Motor neuron (in vitro differentiated cells): Measurements from ENCODE around the gene FBXO30. TPM values are rescaled to one million over a fixed set of nuclear protein-coding genes. Genes with fewer than 3 reads are reported as not detected.

Experiments used
- ATAC-seq, 8 experiments: fragments of 200-7000 bp; cut with Tn5 transposase; replicated peaks in 6 of 8; 2 replicates each; pipeline ENCODE4 v1.8.0; 2021; ENCODE audit warnings: mild to moderate bottlenecking in 8 of 8, moderate library complexity in 8 of 8
- H3K27ac ChIP-seq, 2 donors: fragments of 250-450 bp; sonication (Bioruptor Pico); 2 replicates each; pipeline ENCODE4 v1.9.0; 2021; ENCODE audit warnings: antibody characterized with exemption in 2 of 2, mild to moderate bottlenecking in 2 of 2, moderate library complexity in 1 of 2
- H3K4me1 ChIP-seq, 2 donors: fragments of 250-450 bp; sonication (Bioruptor Pico); replicated peaks in 1 of 2; 2 replicates each; pipeline ENCODE4 v1.6.1; 2021; ENCODE audit warnings: antibody characterized with exemption in 2 of 2, mild to moderate bottlenecking in 2 of 2, moderate library complexity in 1 of 2
- H3K4me3 ChIP-seq, 5 donors: fragments of 250-450 bp; sonication (Bioruptor Pico); 2 replicates each; pipeline ENCODE4 v1.9.0; 2021; ENCODE audit warnings: antibody characterized with exemption in 5 of 5, mild to moderate bottlenecking in 5 of 5, moderate library complexity in 4 of 5
- WGBS, 10 experiments: fragments of 450-650 bp; shearing (Covaris generic); methylation state at CpG; one replicate each; pipeline ENCODE4 v1.0.0; 2022; 5-methylcytosine and 5-hydroxymethylcytosine counted together
- in situ Hi-C, 9 experiments: fragments of 400-800 bp; cut with MboI; loops; one replicate each; pipeline ENCODE4 v1.15.0; 2021; ENCODE audit warnings: low sequenced_read_pairs in 9 of 9, low pct_unique_long_range_greater_than_20kb in 2 of 9; ENCODE audit not compliant: unreplicated experiment in 9 of 9
- total RNA-seq, 8 experiments: library from RNA; unstranded; fragments of 300-600 nt; gene quantifications; 2 replicates each; pipeline versions ENCODE4 v1.2.3 to v1.2.4, GENCODE V29; 2022

FBXO30 gene
- 10 to 100 TPM; 12.3 to 17.2 (median 14.8) TPM for total RNA-seq

GRCh38 chr6:145814501-145815308, at the start of gene FBXO30:
Gene FBXO30 (minus strand): TSS chr6:145814795. CDS start chr6:145806405, 8,390 bp downstream.
- WGBS, 10 experiments: 0 to 2% (median 0%) methylated on average over 8 to 16 of the region's 88 CpGs; no CpG with 5 or more reads in 5 of the 10 experiments
- in situ Hi-C loops: no loop called here
- peak; percentile 82 to 91 (median 88) for ATAC-seq
- H3K27ac ChIP-seq: peak within 1 kb of the TSS; percentile 87 to 88
- peak within 1 kb of the TSS; percentile 51 to 95 (median 74) for H3K4me3 ChIP-seq
- peaks cover 16 to 28% of the 10 kb centered on the region in 2 donors for H3K4me1 ChIP-seq

- WGBS, 10 experiments: 60 to 100% (median 95%) methylated on average over 1 to 2 of the region's 2 CpGs
- ATAC-seq: no peak
- in situ Hi-C loops: no loop called here
- Histone ChIP-seq H3K4me1 (no peaks in the 10 kb centered on the region), H3K27ac (no peak overlapping the region), H3K4me3 (no peak overlapping the region)
Measured at GRCh38 chr6:145863988-145864616, 49.5 kb upstream of the FBXO30 start.

GRCh38 chr6:145863366-145863765, 48.8 kb upstream of the FBXO30 start:
- ATAC-seq: no peak
- WGBS, 10 experiments: 0 to 100% (median 52%) methylated on average over 1 of the region's 1 CpG; no CpG with 5 or more reads in 4 of the 10 experiments
- Histone ChIP-seq H3K4me1 (no peaks in the 10 kb centered on the region), H3K4me3 (no peak overlapping the region), H3K27ac (no peak overlapping the region)
- in situ Hi-C loops: no loop called here

GRCh38 chr6:145860562-145860961, 46.0 kb upstream of the FBXO30 start:
- 86 to 100% (median 97%) methylated on average over 1 of the region's 1 CpG for WGBS, 10 experiments
- H3K4me1 ChIP-seq: no peaks in the 10 kb centered on the region
- no peak overlapping the region for H3K27ac ChIP-seq
- ATAC-seq: no peak
- in situ Hi-C loops: no loop called here
- H3K4me3 ChIP-seq: no peak overlapping the region

GRCh38 chr6:145850671-145851070, 36.1 kb upstream of the FBXO30 start:
- H3K4me3 ChIP-seq: no peak overlapping the region
- no peak for ATAC-seq
- no peaks in the 10 kb centered on the region for H3K4me1 ChIP-seq
- H3K27ac ChIP-seq: no peak overlapping the region
- 38 to 100% (median 79%) methylated on average over 1 to 2 of the region's 2 CpGs; no CpG with 5 or more reads in 1 of the 10 experiments for WGBS, 10 experiments
- in situ Hi-C loops: no loop called here

GRCh38 chr6:145848541-145848940, 33.9 kb upstream of the FBXO30 start:
- Histone ChIP-seq H3K27ac (no peak overlapping the region), H3K4me1 (no peaks in the 10 kb centered on the region), H3K4me3 (no peak overlapping the region)
- in situ Hi-C loops: no loop called here
- ATAC-seq: peak in 1 of 8 experiments; percentile 43
- 70 to 93% (median 89%) methylated on average over 1 to 2 of the region's 2 CpGs; no CpG with 5 or more reads in 1 of the 10 experiments for WGBS, 10 experiments

- 60 to 100% (median 94%) methylated on average over 1 to 3 of the region's 3 CpGs; no CpG with 5 or more reads in 1 of the 10 experiments for WGBS, 10 experiments
- H3K27ac ChIP-seq: no peak overlapping the region
- no peak overlapping the region for H3K4me3 ChIP-seq
- no peaks in the 10 kb centered on the region for H3K4me1 ChIP-seq
- ATAC-seq: peak in 2 of 8 experiments; percentile 22 to 38
- in situ Hi-C loops: no loop called here
Measured at GRCh38 chr6:145845557-145845956, 31.0 kb upstream of the FBXO30 start.

- ATAC-seq: peak in 3 of 8 experiments; percentile 27 to 98 (median 93)
Measured at GRCh38 chr6:145844933-145845540, 30.4 kb upstream of the FBXO30 start.

GRCh38 chr6:145842693-145843546, 28.3 kb upstream of the FBXO30 start:
- Histone ChIP-seq H3K27ac (no peak overlapping the region), H3K4me1 (no peaks in the 10 kb centered on the region), H3K4me3 (no peak overlapping the region)
- 80 to 100% (median 91%) methylated on average over 1 to 3 of the region's 3 CpGs; no CpG with 5 or more reads in 2 of the 10 experiments for WGBS, 10 experiments
- peak in 1 of 8 experiments; percentile 35 for ATAC-seq
- in situ Hi-C loops: no loop called here

More at GRCh38 chr6:145844933-145845540, 30.4 kb upstream of the FBXO30 start:
- Histone ChIP-seq H3K27ac (no peak overlapping the region), H3K4me3 (no peak overlapping the region), H3K4me1 (no peaks in the 10 kb centered on the region)
- in situ Hi-C loops: no loop called here
- 0 to 90% (median 64%) methylated on average over 1 to 4 of the region's 4 CpGs for WGBS, 10 experiments

- Histone ChIP-seq H3K4me1 (no peaks in the 10 kb centered on the region), H3K4me3 (no peak overlapping the region), H3K27ac (no peak overlapping the region)
- in situ Hi-C loops: no loop called here
- 20 to 100% (median 88%) methylated on average over 1 to 2 of the region's 2 CpGs; no CpG with 5 or more reads in 3 of the 10 experiments for WGBS, 10 experiments
- ATAC-seq: no peak
Measured at GRCh38 chr6:145841668-145842067, 27.1 kb upstream of the FBXO30 start.

GRCh38 chr6:145839653-145840052, 25.1 kb upstream of the FBXO30 start:
- no peaks in the 10 kb centered on the region for H3K4me1 ChIP-seq
- no peak overlapping the region for H3K27ac ChIP-seq
- H3K4me3 ChIP-seq: no peak overlapping the region
- no peak for ATAC-seq
- in situ Hi-C loops: no loop called here

GRCh38 chr6:145838305-145838704, 23.7 kb upstream of the FBXO30 start:
- H3K4me1 ChIP-seq: no peaks in the 10 kb centered on the region
- no peak overlapping the region for H3K27ac ChIP-seq
- ATAC-seq: no peak
- H3K4me3 ChIP-seq: no peak overlapping the region
- in situ Hi-C loops: no loop called here
- 86 to 100% (median 100%) methylated on average over 1 of the region's 1 CpG; no CpG with 5 or more reads in 4 of the 10 experiments for WGBS, 10 experiments
